ENCODE results near the gene ZNF121.
A peak's percentile ranks its signal among the peaks of the same experiment; 100 is the strongest.

ZNF121 gene

DNA sequence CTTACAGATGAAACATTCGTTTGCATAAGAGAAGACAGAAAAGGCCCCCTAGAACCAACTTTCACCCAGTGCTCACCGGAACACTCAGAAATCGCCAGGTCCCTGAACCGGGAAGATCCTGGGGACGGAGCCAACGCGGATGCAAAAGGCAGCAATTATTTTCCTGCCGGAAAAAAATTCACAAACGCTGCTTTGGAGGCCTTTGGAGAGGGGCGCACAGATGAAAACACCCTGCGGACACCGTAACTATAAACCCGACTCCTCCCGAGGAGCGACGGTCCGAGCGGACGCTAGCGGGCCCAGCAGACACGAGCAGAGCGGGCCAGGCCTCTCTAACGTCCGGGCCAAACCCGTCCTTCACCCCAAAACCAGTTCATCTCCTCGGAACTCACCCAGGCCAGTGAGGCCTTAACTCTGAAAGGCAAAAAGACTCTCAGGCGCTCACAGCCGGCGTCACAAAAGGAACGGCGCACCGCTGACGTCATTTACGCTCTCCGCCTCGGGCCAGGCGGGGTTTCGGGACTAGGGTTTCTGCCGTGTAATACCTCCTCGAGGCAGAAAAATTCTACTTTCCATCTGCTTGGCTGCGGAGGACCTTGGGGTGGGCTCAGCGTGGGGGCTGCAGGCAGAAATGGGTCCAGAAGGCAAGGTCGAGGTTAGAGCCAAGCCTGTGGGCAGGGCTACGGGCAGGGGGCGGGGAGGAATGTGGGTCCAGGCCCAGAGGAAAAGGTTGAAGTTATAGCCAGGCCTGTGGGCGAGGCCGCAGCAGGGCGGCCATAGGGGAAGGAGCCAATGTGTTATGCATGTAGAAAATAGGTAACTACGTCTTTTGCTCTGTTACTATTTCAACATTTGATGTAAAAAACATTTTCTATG lies 45.9 kb downstream of the ZNF121 start, which contains the start of gene ZNF426:
ZNF426 (minus strand) TSS at position 463 of the 876 bp plus-strand sequence. CDS start 2,413 bp downstream, outside the sequence.
- DNase-seq (ENCODE audit: low spot score): peak; percentile 93

DNA sequence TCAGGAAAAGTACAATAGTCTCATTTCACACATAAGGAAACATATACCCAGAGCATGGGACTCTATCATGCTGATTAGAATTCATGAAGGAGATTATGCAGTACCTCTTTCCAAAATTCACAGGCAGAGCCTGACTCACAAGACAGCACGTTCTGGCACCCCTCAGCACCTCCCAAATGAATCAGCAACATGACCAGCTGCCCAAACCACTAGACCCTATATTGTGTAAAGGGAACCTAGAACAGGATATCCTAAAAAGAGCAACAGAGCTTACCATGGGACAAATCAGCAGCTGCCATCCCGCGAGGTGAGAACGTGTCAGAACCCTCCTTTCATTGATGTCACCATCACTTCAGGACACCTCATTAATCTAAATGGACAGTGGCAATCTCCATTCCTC lies 48.4 kb downstream of the ZNF121 start:
- no peak for DNase-seq (ENCODE audit: low spot score)

DNA sequence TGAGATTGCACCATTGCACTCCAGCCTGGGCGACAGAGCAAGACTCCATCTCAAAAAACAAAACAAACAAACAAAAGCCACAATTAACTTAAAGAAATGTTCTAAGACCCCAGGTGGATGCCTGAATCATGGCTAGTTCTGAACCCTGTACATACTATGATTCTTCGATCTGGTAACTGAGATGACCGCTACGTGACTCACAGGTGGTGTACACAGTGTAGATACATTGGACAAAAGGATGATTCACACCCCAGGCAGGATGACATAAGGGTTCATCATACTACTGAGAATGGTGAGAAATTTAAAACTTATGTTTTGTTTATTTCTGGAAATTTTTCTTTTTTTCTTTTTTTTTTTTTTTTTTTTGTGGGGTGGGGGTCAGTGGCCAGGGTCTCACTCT lies 52.4 kb downstream of the ZNF121 start:
- no peak for DNase-seq (ENCODE audit: low spot score)

DNA sequence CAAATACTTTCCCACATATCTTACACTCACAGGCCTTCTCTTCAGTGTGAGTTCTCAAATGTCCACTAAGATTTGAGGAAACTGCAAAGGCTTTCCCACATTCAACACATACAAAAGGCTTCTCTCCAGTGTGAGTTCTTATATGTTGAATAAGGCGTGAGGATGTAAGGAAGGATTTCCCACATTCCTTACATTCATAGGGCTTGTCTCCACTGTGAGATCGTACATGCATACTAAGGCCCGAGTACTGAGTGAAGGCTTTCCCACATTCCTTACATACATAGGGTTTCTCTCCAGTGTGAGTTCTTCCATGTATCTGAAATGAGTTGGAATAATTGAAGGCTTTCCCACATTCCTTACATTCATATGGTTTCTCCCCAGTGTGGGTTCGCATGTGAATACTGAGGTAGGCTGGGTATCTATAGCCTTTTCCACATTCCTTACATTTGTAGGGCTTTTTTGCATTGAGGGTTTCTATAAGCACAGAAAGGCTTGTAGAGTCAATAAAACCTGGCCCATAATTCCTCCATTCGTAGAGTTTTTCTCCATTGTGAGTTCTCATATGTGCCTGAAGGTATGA lies 55.5 kb downstream of the ZNF121 start:
- DNase-seq (ENCODE audit: low spot score): no peak

DNA sequence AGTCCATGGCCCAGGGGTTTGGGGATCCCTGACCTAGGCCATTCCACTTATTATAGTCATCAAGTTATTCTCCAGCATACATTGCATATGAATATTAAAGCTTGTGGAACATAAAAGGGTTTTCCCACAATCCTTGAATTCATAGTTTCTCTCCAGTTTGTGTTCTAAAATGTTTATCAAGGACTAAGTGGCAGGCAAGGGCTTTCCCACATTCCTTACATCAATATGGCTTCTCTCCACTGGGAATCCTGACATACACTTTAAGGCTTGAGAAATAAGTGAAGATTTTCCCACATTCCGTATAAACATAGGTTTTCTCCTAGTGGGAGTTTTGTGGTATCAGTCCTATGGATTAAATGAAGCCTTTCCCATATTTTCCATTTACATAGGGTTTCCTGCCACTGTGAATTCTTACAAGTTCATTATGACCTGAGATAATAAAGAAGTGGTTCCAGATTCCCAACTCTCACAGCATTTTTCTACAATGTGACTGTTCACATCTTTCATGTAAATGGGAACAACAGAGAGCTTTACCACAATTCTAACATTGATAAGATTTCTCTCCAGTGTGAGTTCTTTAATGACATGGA lies 60.3 kb downstream of the ZNF121 start:
- no peak for DNase-seq (ENCODE audit: low spot score)
